ENCODE results near the gene ERVW-1. TPM values are rescaled to one million over a fixed set of nuclear protein-coding genes. Genes with fewer than 3 reads are reported as not detected.

The ERVW-1 gene
- total RNA-seq, 4 donors from 2014 or later: not detected

- TF ChIP-seq, protein P1, sequence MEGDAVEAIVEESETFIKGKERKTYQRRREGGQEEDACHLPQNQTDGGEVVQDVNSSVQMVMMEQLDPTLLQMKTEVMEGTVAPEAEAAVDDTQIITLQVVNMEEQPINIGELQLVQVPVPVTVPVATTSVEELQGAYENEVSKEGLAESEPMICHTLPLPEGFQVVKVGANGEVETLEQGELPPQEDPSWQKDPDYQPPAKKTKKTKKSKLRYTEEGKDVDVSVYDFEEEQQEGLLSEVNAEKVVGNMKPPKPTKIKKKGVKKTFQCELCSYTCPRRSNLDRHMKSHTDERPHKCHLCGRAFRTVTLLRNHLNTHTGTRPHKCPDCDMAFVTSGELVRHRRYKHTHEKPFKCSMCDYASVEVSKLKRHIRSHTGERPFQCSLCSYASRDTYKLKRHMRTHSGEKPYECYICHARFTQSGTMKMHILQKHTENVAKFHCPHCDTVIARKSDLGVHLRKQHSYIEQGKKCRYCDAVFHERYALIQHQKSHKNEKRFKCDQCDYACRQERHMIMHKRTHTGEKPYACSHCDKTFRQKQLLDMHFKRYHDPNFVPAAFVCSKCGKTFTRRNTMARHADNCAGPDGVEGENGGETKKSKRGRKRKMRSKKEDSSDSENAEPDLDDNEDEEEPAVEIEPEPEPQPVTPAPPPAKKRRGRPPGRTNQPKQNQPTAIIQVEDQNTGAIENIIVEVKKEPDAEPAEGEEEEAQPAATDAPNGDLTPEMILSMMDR (IDR thresholded peaks at IDR 0.05): no peak
- ATAC-seq (ENCODE audit: low FRiP score) (no peak), DNase-seq (ENCODE audit: low spot score) (no peak)
Observed at GRCh38 chr7:92435542-92435941, 42.2 kb downstream of the ERVW-1 start.

DNA sequence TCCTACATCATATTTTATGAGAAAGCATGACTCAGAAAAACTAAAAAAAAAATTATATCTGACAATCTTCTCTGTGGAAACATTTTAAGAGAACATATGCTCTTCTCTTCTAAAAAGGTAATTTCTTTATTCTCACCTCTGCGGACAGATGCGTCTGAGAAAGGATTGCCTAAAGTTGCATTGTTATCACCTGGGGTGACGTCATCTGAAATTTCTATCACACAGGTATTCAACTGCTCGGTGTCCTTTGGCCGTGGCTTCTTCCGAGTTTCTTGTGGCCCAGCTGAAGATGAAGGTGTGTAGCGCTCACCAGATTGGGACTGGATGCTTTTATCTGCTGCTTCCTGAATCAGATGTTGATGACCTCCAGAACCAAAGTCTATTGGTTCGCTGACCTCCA is 44.7 kb downstream of the ERVW-1 start:
- DNase-seq (ENCODE audit: low spot score) (no peak), ATAC-seq (ENCODE audit: low FRiP score) (no peak)
- TF ChIP-seq, protein P1 (IDR thresholded peaks at IDR 0.05): no peak

DNA sequence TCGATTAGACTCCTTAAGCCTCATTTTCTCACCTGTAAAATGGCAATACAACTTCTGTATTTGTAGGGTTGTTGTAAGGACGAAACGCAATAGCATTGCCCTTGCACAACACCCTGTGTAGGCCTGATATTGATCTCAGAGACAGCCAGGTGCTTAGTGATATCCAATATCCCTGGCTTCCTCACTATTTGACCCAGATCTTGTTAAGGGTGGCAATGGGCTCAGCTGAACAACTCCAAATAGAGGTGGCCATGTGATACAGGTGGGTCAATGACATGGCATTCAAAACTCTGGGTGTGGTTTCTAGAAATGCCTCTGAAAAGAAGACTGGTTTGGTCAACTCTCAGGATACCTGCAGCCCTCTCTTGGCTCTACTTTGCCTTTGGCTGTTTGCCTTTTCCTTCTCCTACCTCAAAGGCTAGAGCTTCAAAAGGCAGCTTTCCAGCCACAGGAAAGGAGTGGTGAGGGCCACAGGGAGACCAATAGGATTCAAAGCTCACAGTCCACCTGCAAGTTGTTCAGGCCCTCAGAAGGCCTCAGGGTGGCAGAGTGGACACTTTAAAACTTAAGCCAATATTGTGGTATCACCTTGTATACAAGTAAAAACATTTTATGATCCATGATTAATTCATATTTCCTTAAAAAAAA is 45.3 kb downstream of the ERVW-1 start:
- TF ChIP-seq, protein P1 (IDR thresholded peaks at IDR 0.05): no peak
- ATAC-seq (ENCODE audit: low FRiP score) (no peak), DNase-seq (ENCODE audit: low spot score) (no peak)

- ATAC-seq (ENCODE audit: low FRiP score) (no peak), DNase-seq (ENCODE audit: low spot score) (no peak)
- TF ChIP-seq, protein P1 (IDR thresholded peaks at IDR 0.05): no peak
Observed at GRCh38 chr7:92427193-92427592, 50.6 kb downstream of the ERVW-1 start.

GRCh38 chr7:92425311-92425947 is 52.3 kb downstream of the ERVW-1 start:
- ATAC-seq (ENCODE audit: low FRiP score): no peak
- TF ChIP-seq, protein P1 (IDR thresholded peaks at IDR 0.05): no peak
- DNase-seq (ENCODE audit: low spot score): no peak

GRCh38 chr7:92423710-92424131 is 54.0 kb downstream of the ERVW-1 start:
- DNase-seq (ENCODE audit: low spot score) (no peak), ATAC-seq (ENCODE audit: low FRiP score) (no peak)

More at GRCh38 chr7:92423710-92424131, 54.0 kb downstream of the ERVW-1 start:
- TF ChIP-seq, protein P1 (IDR thresholded peaks at IDR 0.05): no peak

Data from omental fat pad (tissue), 4 donors.